Measurements from ENCODE around the gene RIPK1.

The RIPK1 gene

GRCh38 chr6:3142536-3142935, 74.2 kb downstream of the RIPK1 start:
- Histone ChIP-seq H3K4me2 (ENCODE audit: insufficient read depth, low read length) (no peak overlapping the region), H3K27ac (ENCODE audit: low read length) (no peak overlapping the region), H3K9ac (ENCODE audit: low read depth, low read length) (no peak overlapping the region), H2AFZ (ENCODE audit: low read depth, low read length) (no peak overlapping the region), H3K4me3 (ENCODE audit: low read depth in 1 of 2, low read length in 2 of 2) (no peak overlapping the region), H4K20me1 (ENCODE audit: insufficient read depth, low read length) (no peaks in the 10 kb centered on the region), H3K9me3 (ENCODE audit: insufficient read depth, low read length, severe bottlenecking) (no peaks in the 10 kb centered on the region), H3K4me1 (ENCODE audit: insufficient read depth, low read length) (no peaks in the 10 kb centered on the region), H3K79me2 (ENCODE audit: insufficient read depth, low read length) (no peaks in the 10 kb centered on the region), H3K27me3 (ENCODE audit: insufficient read depth, low read length, poor library complexity) (no peaks in the 10 kb centered on the region), H3K36me3 (ENCODE audit: insufficient read depth, low read length) (peaks cover 30% of the 10 kb centered on the region)
- DNase-seq = no peak
- no peak for ATAC-seq (ENCODE audit: insufficient read depth, low read depth)
- TF ChIP-seq, protein P1, sequence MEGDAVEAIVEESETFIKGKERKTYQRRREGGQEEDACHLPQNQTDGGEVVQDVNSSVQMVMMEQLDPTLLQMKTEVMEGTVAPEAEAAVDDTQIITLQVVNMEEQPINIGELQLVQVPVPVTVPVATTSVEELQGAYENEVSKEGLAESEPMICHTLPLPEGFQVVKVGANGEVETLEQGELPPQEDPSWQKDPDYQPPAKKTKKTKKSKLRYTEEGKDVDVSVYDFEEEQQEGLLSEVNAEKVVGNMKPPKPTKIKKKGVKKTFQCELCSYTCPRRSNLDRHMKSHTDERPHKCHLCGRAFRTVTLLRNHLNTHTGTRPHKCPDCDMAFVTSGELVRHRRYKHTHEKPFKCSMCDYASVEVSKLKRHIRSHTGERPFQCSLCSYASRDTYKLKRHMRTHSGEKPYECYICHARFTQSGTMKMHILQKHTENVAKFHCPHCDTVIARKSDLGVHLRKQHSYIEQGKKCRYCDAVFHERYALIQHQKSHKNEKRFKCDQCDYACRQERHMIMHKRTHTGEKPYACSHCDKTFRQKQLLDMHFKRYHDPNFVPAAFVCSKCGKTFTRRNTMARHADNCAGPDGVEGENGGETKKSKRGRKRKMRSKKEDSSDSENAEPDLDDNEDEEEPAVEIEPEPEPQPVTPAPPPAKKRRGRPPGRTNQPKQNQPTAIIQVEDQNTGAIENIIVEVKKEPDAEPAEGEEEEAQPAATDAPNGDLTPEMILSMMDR (IDR thresholded peaks at IDR 0.05; ENCODE audit: borderline replicate concordance, extremely low read depth, low read length, poor library complexity, severe bottlenecking) = no peak
- no peak for TF ChIP-seq EZH2 (IDR thresholded peaks at IDR 0.05; ENCODE audit: borderline replicate concordance, low read depth, low read length, severe bottlenecking)

- ATAC-seq (ENCODE audit: insufficient read depth, low read depth) = no peak
- Histone ChIP-seq H4K20me1 (ENCODE audit: insufficient read depth, low read length) (no peaks in the 10 kb centered on the region), H2AFZ (ENCODE audit: low read depth, low read length) (no peak overlapping the region), H3K36me3 (ENCODE audit: insufficient read depth, low read length) (peaks cover 30% of the 10 kb centered on the region; the same call in 1 of the 2 replicates), H3K9ac (ENCODE audit: low read depth, low read length) (no peak overlapping the region), H3K27ac (ENCODE audit: low read length) (no peak overlapping the region), H3K4me2 (ENCODE audit: insufficient read depth, low read length) (no peak overlapping the region), H3K27me3 (ENCODE audit: insufficient read depth, low read length, poor library complexity) (no peaks in the 10 kb centered on the region), H3K9me3 (ENCODE audit: insufficient read depth, low read length, severe bottlenecking) (no peaks in the 10 kb centered on the region), H3K4me1 (ENCODE audit: insufficient read depth, low read length) (no peaks in the 10 kb centered on the region), H3K4me3 (ENCODE audit: low read depth in 1 of 2, low read length in 2 of 2) (no peak overlapping the region), H3K79me2 (ENCODE audit: insufficient read depth, low read length) (no peaks in the 10 kb centered on the region)
- DNase-seq = no peak
- TF ChIP-seq, protein P1 (IDR thresholded peaks at IDR 0.05; ENCODE audit: borderline replicate concordance, extremely low read depth, low read length, poor library complexity, severe bottlenecking) = no peak
- TF ChIP-seq EZH2 (IDR thresholded peaks at IDR 0.05; ENCODE audit: borderline replicate concordance, low read depth, low read length, severe bottlenecking) = no peak
These were observed 74.9 kb downstream of the RIPK1 start for GRCh38 chr6:3143158-3143557.

DNA sequence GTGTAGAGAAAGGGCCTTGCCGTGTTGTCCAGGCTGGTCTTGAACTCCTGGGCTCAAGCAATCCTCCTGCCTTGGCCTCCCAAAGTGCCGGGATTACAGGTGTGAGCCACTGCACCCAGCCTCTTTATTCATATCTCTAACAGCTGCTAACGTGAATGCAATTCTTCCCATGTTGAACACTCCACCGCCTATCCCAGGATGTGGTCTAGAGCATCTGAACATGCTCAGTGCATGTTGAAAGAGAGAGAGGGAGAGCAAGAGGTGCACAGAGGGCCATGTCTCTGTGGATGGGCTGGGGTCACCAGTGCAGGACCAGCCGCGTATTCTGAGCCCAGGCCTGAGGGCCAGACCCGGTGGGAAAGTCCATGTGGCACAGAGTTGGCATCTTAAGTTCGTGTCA, 76.3 kb downstream of the RIPK1 start:
- ATAC-seq (ENCODE audit: insufficient read depth, low read depth) = peak; percentile 62; the same call in 2 of the 3 replicates
- Histone ChIP-seq H3K27me3 (ENCODE audit: insufficient read depth, low read length, poor library complexity) (no peaks in the 10 kb centered on the region), H3K79me2 (ENCODE audit: insufficient read depth, low read length) (no peaks in the 10 kb centered on the region), H3K9ac (ENCODE audit: low read depth, low read length) (no peak overlapping the region), H3K9me3 (ENCODE audit: insufficient read depth, low read length, severe bottlenecking) (no peaks in the 10 kb centered on the region), H2AFZ (ENCODE audit: low read depth, low read length) (no peak overlapping the region), H3K36me3 (ENCODE audit: insufficient read depth, low read length) (peaks cover 21% of the 10 kb centered on the region; the same call in 1 of the 2 replicates), H3K4me1 (ENCODE audit: insufficient read depth, low read length) (no peaks in the 10 kb centered on the region), H3K27ac (ENCODE audit: low read length) (no peak overlapping the region), H3K4me3 (ENCODE audit: low read depth in 1 of 2, low read length in 2 of 2) (no peak overlapping the region), H3K4me2 (ENCODE audit: insufficient read depth, low read length) (no peak overlapping the region), H4K20me1 (ENCODE audit: insufficient read depth, low read length) (no peaks in the 10 kb centered on the region)
- no peak for TF ChIP-seq EZH2 (IDR thresholded peaks at IDR 0.05; ENCODE audit: borderline replicate concordance, low read depth, low read length, severe bottlenecking)
- TF ChIP-seq, protein P1 (IDR thresholded peaks at IDR 0.05; ENCODE audit: borderline replicate concordance, extremely low read depth, low read length, poor library complexity, severe bottlenecking) = no peak
- DNase-seq = no peak
